K562 (cell line): Measurements from ENCODE around the gene JPH3. TPM values are rescaled to one million over a fixed set of nuclear protein-coding genes. Genes with fewer than 3 reads are reported as not detected.
A peak's percentile ranks its signal among the peaks of the same experiment; 100 is the strongest.

Source experiments
- ATAC-seq: fragments of 200-7000 bp; cut with Tn5 transposase; 3 replicates; pipeline ENCODE4 v1.9.1; 2020; ENCODE audit warnings: moderate library complexity
- BruUV-seq: library from RNA; stranded (reverse); fragments of 400-500 nt; replicated peaks from 2 replicates; lab custom pipeline; 2021; lab: Mats Ljungman, UMichigan
- CTCF ChIA-PET: fragments of 300-600 bp; formaldehyde crosslinking; extraction: SDS; loops from one replicate; lab custom pipeline; 2021; ENCODE audit warnings: low intra/inter-chr PET ratio; lab: Yijun Ruan, JAX
- POLR2A ChIA-PET: fragments of 300-600, 350-650 bp; sonication (Branson Sonifier 250); formaldehyde crosslinking; extraction: SDS; loops from one replicate; lab custom pipeline; 2021; ENCODE audit warnings: antibody characterized with exemption, inconsistent platforms; lab: Yijun Ruan, JAX
- DNase-seq, 4 experiments: peaks; one replicate each; pipeline versions ENCODE4 v3.0.0 to v3.0.0-alpha.2; 2011 to 2018; ENCODE audit warnings: low spot score in 3 of 4, mixed read lengths in 3 of 4; ENCODE audit errors: extremely low read depth in 1 of 4
- FAIRE-seq: peaks from 2 replicates; lab custom pipeline; 2011; peaks lifted over from hg19 to GRCh38; lab: Jason Lieb, UNC
- H2AFZ ChIP-seq: 2 replicates; pipeline ENCODE4 v1.6.0; 2011; ENCODE audit warnings: low read depth, low read length, control low read depth, inconsistent platforms
- H3K27ac ChIP-seq: fragments of 200-600 bp; 3 replicates; pipeline ENCODE4 v1.8.0; 2011; ENCODE audit warnings: low read depth, mild to moderate bottlenecking, control low read depth, inconsistent platforms, low read length, moderate library complexity, mixed read lengths; ENCODE audit errors: extremely low read depth
- H3K27me3 ChIP-seq, 2 experiments: fragments of 300-600 bp in 1 of 2; 2 replicates in 1 of 2; 3 replicates in 1 of 2; pipeline versions ENCODE4 v1.6.0 to v1.8.0; 2011; ENCODE audit warnings: inconsistent platforms in 2 of 2, low read length in 2 of 2, mild to moderate bottlenecking in 1 of 2, mixed read lengths in 1 of 2, moderate library complexity in 1 of 2; ENCODE audit not compliant: control insufficient read depth in 2 of 2, insufficient read depth in 2 of 2
- H3K36me3 ChIP-seq: fragments of 300-600 bp; 3 replicates; pipeline ENCODE4 v1.8.0; 2011; ENCODE audit warnings: mild to moderate bottlenecking, low read length, inconsistent platforms; ENCODE audit not compliant: control insufficient read depth, insufficient read depth
- H3K4me1 ChIP-seq, 2 experiments: fragments of 200-600 bp in 1 of 2; replicated peaks in 1 of 2; 2 replicates in 1 of 2; 3 replicates in 1 of 2; pipeline versions ENCODE4 v1.5.1 to v1.8.0; 2011; ENCODE audit warnings: inconsistent platforms in 2 of 2, low read length in 2 of 2, mild to moderate bottlenecking in 1 of 2, mixed read lengths in 1 of 2, moderate library complexity in 1 of 2; ENCODE audit not compliant: control insufficient read depth in 2 of 2, insufficient read depth in 2 of 2
- H3K4me2 ChIP-seq: 2 replicates; pipeline ENCODE4 v1.6.1; 2011; ENCODE audit warnings: low read length, control low read depth, inconsistent platforms, mixed read lengths; ENCODE audit not compliant: insufficient read depth
- H3K4me3 ChIP-seq: fragments of 200-600 bp; sonication (generic), shearing (Covaris generic); 2 replicates; pipeline ENCODE4 v1.5.1; 2016; ENCODE audit warnings: control low read depth, inconsistent platforms
- H3K79me2 ChIP-seq: fragments of 200-600 bp; 3 replicates; pipeline ENCODE4 v1.8.0; 2011; ENCODE audit warnings: low read length, inconsistent platforms; ENCODE audit not compliant: control insufficient read depth, insufficient read depth
- H3K9ac ChIP-seq, 2 experiments: 2 replicates each; pipeline versions ENCODE4 v1.6.0 to v1.6.1; 2011; ENCODE audit warnings: low read depth in 2 of 2, low read length in 2 of 2, control low read depth in 1 of 2, inconsistent platforms in 1 of 2, mild to moderate bottlenecking in 1 of 2, mixed read lengths in 1 of 2; ENCODE audit not compliant: insufficient read depth in 1 of 2
- H3K9me1 ChIP-seq: one replicate; pipeline ENCODE4 v1.6.0; 2011; ENCODE audit warnings: inconsistent platforms, mild to moderate bottlenecking, low read length, moderate library complexity; ENCODE audit not compliant: control insufficient read depth, insufficient read depth
- H3K9me3 ChIP-seq: replicated peaks from 2 replicates; pipeline ENCODE4 v1.5.1; 2011; ENCODE audit warnings: low read depth, low read length, inconsistent platforms; ENCODE audit not compliant: control insufficient read depth, insufficient read depth
- H4K20me1 ChIP-seq: replicated peaks from 2 replicates; pipeline ENCODE4 v1.6.1; 2011; ENCODE audit warnings: low read length, inconsistent platforms, mixed read lengths; ENCODE audit not compliant: control insufficient read depth, insufficient read depth
- CBX2 ChIP-seq: fragments of 200-600 bp; sonication (generic); IDR thresholded peaks from one replicate; pipeline ENCODE4 v1.6.1; 2012; ENCODE audit warnings: mild to moderate bottlenecking, low read length, inconsistent platforms; ENCODE audit not compliant: insufficient read depth, poor library complexity, severe bottlenecking
- ESRRB ChIP-seq: fragments of 250-450 bp; sonication (Bioruptor Pico); IDR thresholded peaks from 2 replicates; pipeline ENCODE4 v1.5.0; 2020; ENCODE audit warnings: mild to moderate bottlenecking, moderate library complexity, borderline replicate concordance
- HBP1 ChIP-seq: fragments of 450-650 bp; formaldehyde crosslinking; IDR thresholded peaks from 2 replicates; pipeline ENCODE4 v1.4.0; 2022; ENCODE audit warnings: missing genetic modification characterization
- IRF2 ChIP-seq: sonication (generic); formaldehyde crosslinking; IDR thresholded peaks from 2 replicates; pipeline ENCODE4 v1.8.1; 2022; ENCODE audit warnings: mild to moderate bottlenecking, missing genetic modification reagents
- KAT8 ChIP-seq: fragments of 450-650 bp; IDR thresholded peaks from 2 replicates; pipeline ENCODE4 v1.6.1; 2016; ENCODE audit warnings: low read depth, mild to moderate bottlenecking
- NFE2L1 ChIP-seq: fragments of 450-650 bp; IDR thresholded peaks from 2 replicates; pipeline ENCODE4 v1.6.1; 2016; ENCODE audit warnings: missing genetic modification characterization, low read depth, mild to moderate bottlenecking, missing compliant biosample characterization, moderate library complexity, borderline replicate concordance
- PHF21A ChIP-seq: fragments of 450-650 bp; IDR thresholded peaks from 2 replicates; pipeline ENCODE4 v1.6.1; 2017; ENCODE audit warnings: low read depth, borderline replicate concordance
- POU5F1 ChIP-seq: fragments of 150-350 bp; IDR thresholded peaks from 2 replicates; pipeline ENCODE4 v1.6.1; 2014; ENCODE audit warnings: borderline replicate concordance, low read length, low read depth, mild to moderate bottlenecking; ENCODE audit not compliant: partially characterized antibody
- PRPF4 ChIP-seq: fragments of 200-400 bp; formaldehyde crosslinking; IDR thresholded peaks from one replicate; pipeline ENCODE4 v1.6.1; 2017; ENCODE audit warnings: low read length, low read depth, mild to moderate bottlenecking; ENCODE audit not compliant: insufficient read depth, poor library complexity, severe bottlenecking
- SAP30 ChIP-seq: fragments of 200-600 bp; sonication (generic); IDR thresholded peaks from 2 replicates; pipeline ENCODE4 v1.6.1; 2012; ENCODE audit warnings: borderline replicate concordance, low read depth, mild to moderate bottlenecking, moderate library complexity, low read length, control low read depth, inconsistent platforms; ENCODE audit not compliant: insufficient read depth, poor library complexity, severe bottlenecking
- ZBTB33 ChIP-seq: sonication (generic); formaldehyde crosslinking; IDR thresholded peaks from 2 replicates; pipeline ENCODE4 v1.8.1; 2023; ENCODE audit warnings: mild to moderate bottlenecking, missing genetic modification reagents
- ZC3H4 ChIP-seq: sonication (generic); formaldehyde crosslinking; IDR thresholded peaks from 2 replicates; pipeline ENCODE4 v1.9.0; 2021; ENCODE audit warnings: missing genetic modification reagents, borderline replicate concordance
- ZNF561 ChIP-seq: fragments of 450-650 bp; formaldehyde crosslinking; conservative IDR thresholded peaks from 2 replicates; pipeline ENCODE4 v1.4.0; 2020; ENCODE audit warnings: mild to moderate bottlenecking, moderate library complexity
- WGBS: fragments of 100-300 bp; shearing (Covaris generic); methylation state at CpG from one replicate; pipeline ENCODE4 v1.1.6; 2016; ENCODE audit warnings: low coverage, mixed read lengths; ENCODE audit not compliant: insufficient coverage; ENCODE audit errors: missing lambda C conversion rate; 5-methylcytosine and 5-hydroxymethylcytosine counted together
- in situ Hi-C: fragments of 300-500 bp; cut with MboI; formaldehyde crosslinking; loops from 4 replicates; pipeline ENCODE4 v1.15.0; 2018; ENCODE audit warnings: inconsistent platforms, mixed read lengths
- intact Hi-C: fragments of 100-400 bp; cut with micrococcal nuclease; formaldehyde crosslinking; loops from 2 replicates; pipeline ENCODE4 v1.14.2; 2022
- polyA plus RNA-seq, 8 experiments: library from polyadenylated mRNA; depleted of rRNA in 4 of 8; stranded (reverse) in 5 of 8; unstranded in 3 of 8; fragments of >200 nt; fragmentation: Nextera tagmentation in 2 of 8; fragmentation: Illumina TruSeq in 1 of 8; extraction: Ambion mirVana in 2 of 8; extraction: Trizol in 1 of 8; gene quantifications; 2 replicates each; pipeline versions ENCODE4 v1.2.1 to v1.2.3, GENCODE V29; 2011 to 2014; ENCODE audit warnings: inconsistent platforms in 1 of 8, missing spikeins in 1 of 8
- total RNA-seq, 7 experiments: library from RNA; depleted of rRNA in 6 of 7; stranded (reverse); fragments of >200 nt in 6 of 7; fragmentation: Illumina TruSeq in 2 of 7; extraction: Trizol in 2 of 7; gene quantifications; 2 replicates each; pipeline versions ENCODE4 v1.2.1 to v1.2.3, GENCODE V29; 2011 to 2021; ENCODE audit warnings: low replicate concordance in 1 of 7
- TF ChIP-seq, protein P1 (sequence below): fragments of 450-650 bp; IDR thresholded peaks from 2 replicates; pipeline ENCODE4 v1.7.0; 2016; ENCODE audit warnings: borderline replicate concordance
- TF ChIP-seq, protein P2 (sequence below): fragments of 250-450 bp; sonication (Bioruptor Pico); IDR thresholded peaks from 2 replicates; pipeline ENCODE4 v1.5.0; 2021

Gene JPH3
- total and polyA plus RNA-seq, 9 of the 15 experiments (the other 6 are each of a cell fraction or from before 2014, with no cell fraction given): 0.01 TPM; not detected in 8

- Histone ChIP-seq H4K20me1 (no peaks in the 10 kb centered on the region), H3K79me2 (no peaks in the 10 kb centered on the region), H3K27ac (no peak overlapping the region), H3K4me3 (no peak overlapping the region), H3K9me3 (no peaks in the 10 kb centered on the region), H3K36me3 (peaks cover 68% of the 10 kb centered on the region; the same call in 1 of the 3 replicates), H3K9ac (0 out of 4 replicates have a peak overlapping the region, but pooled peaks of 1 of the 2 experiments have one; percentile 7), H3K27me3 (no peaks in the 10 kb centered on the region), H3K4me2 (no peak overlapping the region), H3K4me1 (peaks cover 0 to 38% of the 10 kb centered on the region in 2 experiments; a peak in 2 of 5 replicates), H3K9me1 (no peaks in the 10 kb centered on the region), H2AFZ (no peak overlapping the region)
- CTCF ChIA-PET: no interaction called here
- FAIRE-seq (no peak), DNase-seq (no peak), ATAC-seq (no peak)
- intact Hi-C loops (no loop called here), in situ Hi-C loops (no loop called here)
- 93% methylated on average over 19 of the region's 20 CpGs for WGBS
- no TSS peak for BruUV-seq
- POLR2A ChIA-PET: interaction anchor here (0.7 to 1.0 kb wide), 2 partner anchors 9 to 34 kb away, joined by 3 read pairs; no protein-coding TSS in a partner anchor
- TF ChIP-seq POU5F1 (no peak), NFE2L1 (no peak), HBP1 (no peak), ESRRB (no peak), ZBTB33 (CRISPR knock-in tag) (no peak), ZNF561 (CRISPR knock-in tag) (no peak), PRPF4 (no peak), ZC3H4 (CRISPR knock-in tag) (no peak), KAT8 (no peak), CBX2 (no peak), SAP30 (no peak), IRF2 (CRISPR knock-in tag) (no peak), PHF21A (no peak)
- TF ChIP-seq, protein P1, sequence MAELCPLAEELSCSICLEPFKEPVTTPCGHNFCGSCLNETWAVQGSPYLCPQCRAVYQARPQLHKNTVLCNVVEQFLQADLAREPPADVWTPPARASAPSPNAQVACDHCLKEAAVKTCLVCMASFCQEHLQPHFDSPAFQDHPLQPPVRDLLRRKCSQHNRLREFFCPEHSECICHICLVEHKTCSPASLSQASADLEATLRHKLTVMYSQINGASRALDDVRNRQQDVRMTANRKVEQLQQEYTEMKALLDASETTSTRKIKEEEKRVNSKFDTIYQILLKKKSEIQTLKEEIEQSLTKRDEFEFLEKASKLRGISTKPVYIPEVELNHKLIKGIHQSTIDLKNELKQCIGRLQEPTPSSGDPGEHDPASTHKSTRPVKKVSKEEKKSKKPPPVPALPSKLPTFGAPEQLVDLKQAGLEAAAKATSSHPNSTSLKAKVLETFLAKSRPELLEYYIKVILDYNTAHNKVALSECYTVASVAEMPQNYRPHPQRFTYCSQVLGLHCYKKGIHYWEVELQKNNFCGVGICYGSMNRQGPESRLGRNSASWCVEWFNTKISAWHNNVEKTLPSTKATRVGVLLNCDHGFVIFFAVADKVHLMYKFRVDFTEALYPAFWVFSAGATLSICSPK: no peak
- TF ChIP-seq, protein P2, sequence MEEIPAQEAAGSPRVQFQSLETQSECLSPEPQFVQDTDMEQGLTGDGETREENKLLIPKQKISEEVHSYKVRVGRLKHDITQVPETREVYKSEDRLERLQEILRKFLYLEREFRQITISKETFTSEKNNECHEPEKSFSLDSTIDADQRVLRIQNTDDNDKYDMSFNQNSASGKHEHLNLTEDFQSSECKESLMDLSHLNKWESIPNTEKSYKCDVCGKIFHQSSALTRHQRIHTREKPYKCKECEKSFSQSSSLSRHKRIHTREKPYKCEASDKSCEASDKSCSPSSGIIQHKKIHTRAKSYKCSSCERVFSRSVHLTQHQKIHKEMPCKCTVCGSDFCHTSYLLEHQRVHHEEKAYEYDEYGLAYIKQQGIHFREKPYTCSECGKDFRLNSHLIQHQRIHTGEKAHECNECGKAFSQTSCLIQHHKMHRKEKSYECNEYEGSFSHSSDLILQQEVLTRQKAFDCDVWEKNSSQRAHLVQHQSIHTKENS (CRISPR knock-in tag): no peak
These were observed 96.4 kb downstream of the JPH3 start for GRCh38 chr16:87698676-87699199.
